ENCODE data around the gene GALNT13. TPM values are rescaled to one million over a fixed set of nuclear protein-coding genes. Genes with fewer than 3 reads are reported as not detected.

The GALNT13 gene
- total RNA-seq, 1 donor from 2014 or later, result 0.13 TPM

DNA sequence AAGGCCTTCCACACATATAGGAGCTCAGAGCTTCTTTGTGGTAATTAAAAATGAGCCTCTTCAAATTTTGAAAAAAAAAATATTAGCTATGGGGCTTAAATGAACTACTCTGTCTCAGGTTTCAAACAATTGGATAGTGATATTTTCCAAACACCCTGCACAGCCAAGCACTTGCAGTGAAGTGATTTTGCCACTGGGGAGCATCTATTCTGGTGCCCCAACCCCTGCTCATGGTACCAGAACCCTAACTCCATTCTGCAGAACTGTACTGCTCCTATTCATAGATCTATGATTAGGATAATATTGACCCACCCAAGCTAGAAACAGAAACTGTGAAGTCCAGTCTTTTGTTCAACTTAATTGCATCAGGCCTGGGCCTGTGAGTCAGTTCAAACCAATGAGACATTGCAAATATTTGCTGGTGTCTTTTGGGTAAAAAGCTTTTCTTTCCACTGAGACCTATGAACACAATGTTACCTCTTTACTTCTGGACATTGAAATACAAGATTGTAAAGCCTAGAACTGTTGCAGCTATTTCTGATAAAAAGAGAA, 324.0 kb downstream of the GALNT13 start:
- no peak for DNase-seq (ENCODE audit: low spot score)
- intact Hi-C loops (cut with DNase I), result no loop called here

DNA sequence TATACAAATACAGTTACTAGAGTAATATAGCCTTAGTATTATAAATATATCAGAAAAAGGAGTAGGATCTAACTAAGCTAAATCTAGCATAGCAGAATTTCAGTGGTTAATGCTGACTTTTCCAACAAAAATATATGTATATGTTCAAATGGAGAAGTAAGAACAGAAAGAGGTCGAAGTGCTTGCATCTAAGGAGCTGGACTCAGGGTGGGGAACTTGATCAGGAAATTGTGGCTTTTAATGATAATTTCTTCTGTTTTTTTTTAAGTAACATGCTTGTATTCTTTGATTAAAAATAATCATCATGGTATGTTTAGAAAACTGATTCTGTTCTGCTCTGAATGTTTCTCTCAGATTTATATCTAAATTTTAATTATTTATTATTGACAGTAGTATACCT, 327.1 kb downstream of the GALNT13 start:
- intact Hi-C loops (cut with DNase I), result no loop called here
- no peak for DNase-seq (ENCODE audit: low spot score)

DNA sequence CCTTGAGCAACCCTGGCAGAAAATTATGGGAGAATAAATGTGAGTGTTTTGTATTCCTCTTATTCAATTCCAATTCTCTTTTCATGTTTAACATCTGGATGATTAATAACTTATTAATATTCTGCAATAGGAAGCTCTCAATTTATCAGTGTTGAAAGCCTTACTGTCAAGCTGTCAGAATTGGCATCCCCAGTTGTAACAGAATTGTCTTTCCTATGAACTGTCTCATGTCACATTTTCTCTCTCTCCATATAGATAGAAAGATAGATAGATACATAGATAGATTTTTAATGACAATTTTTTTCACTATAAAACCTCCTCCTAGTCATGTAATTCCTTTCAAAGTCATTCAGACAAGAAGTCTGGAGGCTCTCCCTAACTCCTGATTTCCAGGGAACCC, 331.5 kb downstream of the GALNT13 start:
- DNase-seq (ENCODE audit: low spot score), result no peak
- intact Hi-C loops (cut with DNase I), result no loop called here

DNA sequence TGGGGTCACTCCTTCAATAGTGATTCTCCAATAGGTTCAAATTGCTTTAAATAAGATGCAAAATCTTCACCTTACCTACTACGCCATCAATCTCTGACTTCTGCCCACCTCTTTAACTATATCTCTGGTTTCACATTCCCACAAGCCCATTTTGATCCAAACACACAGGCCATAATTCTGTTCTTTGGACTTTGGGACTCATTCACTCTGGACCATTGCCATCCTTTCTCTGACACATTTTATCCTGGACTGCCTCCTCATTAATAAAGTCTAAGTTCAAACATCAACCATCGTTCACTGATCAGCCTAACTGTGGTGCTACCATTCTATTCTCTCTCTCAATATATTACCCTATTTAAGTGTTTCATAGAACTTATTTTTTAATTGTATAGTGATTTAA, 332.2 kb downstream of the GALNT13 start:
- no peak for DNase-seq (ENCODE audit: low spot score)
- intact Hi-C loops (cut with DNase I), result no loop called here

DNA sequence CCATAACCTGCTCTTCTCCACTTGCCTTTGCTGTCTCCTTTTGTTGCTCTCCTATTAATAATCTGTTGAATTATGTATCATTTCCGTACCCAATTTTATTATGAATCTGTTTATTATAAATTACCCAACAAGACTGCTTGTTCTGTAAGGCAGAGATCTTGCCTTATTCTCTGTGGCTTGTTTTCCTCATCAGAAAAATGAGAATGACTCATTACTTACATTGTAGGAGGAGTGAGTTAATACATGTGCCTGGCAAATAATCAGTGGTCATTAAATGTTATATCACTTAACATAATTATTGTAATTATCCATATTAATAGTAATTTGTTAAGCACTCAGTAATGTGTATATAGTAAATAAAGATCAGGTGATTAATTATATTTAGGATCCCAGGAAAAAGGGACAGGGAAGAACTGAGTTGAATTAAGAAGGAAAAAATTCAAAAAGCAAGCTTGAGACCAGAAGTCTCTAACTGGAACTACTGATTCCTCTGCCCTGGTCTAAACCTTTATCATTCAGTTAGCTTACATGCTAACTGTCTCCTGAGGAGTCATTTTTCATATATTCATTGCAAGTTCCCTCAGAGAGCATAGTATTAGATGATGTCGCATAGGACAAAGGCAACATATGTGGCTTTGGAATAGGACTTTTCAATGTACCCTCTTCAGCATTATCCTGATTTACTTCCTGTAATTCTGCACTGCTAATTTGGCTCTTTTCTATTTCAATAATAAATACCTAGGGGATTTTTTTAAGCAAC, 335.7 kb downstream of the GALNT13 start:
- DNase-seq (ENCODE audit: low spot score), result no peak
- intact Hi-C loops (cut with DNase I), result no loop called here

DNA sequence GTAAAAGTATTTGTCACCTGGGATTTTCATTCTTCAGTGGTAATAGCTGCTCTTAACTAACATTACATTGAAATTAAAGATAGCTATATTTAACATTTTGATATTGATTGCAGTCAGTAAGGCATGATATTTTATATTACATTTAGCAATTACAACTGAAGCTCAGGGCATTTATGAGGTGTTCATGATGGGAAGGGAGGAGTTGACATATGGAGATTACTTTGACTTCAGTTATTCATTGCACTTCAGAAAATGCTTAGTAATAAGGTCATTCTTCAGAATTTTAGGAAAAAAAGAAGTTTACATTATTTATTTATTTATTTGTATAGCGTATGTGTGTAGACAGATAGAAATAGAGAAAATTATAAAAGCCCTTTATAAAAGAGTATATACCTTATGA, 352.0 kb downstream of the GALNT13 start:
- no peak for DNase-seq (ENCODE audit: low spot score)
- intact Hi-C loops (cut with DNase I), result no loop called here

DNA sequence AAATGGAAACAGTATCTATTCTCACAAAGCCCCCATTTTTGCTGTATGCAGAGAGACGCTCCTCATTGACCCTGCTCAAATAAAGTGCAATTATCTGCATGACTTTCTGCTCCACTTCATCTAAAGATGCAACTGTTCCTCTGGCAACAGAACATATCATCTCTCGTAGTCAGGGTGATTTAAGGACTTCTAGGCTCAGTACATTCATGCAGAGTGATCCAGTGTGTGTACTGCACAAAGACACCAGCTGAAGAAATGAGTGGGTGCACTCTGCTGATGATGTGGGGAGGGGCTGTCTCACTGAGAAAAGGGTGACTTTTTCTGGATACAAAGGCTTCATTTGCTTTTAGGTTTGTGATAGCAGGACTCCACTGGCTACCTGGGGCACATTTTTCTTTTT, 355.2 kb downstream of the GALNT13 start:
- intact Hi-C loops (cut with DNase I), result no loop called here
- no peak for DNase-seq (ENCODE audit: low spot score)

DNA sequence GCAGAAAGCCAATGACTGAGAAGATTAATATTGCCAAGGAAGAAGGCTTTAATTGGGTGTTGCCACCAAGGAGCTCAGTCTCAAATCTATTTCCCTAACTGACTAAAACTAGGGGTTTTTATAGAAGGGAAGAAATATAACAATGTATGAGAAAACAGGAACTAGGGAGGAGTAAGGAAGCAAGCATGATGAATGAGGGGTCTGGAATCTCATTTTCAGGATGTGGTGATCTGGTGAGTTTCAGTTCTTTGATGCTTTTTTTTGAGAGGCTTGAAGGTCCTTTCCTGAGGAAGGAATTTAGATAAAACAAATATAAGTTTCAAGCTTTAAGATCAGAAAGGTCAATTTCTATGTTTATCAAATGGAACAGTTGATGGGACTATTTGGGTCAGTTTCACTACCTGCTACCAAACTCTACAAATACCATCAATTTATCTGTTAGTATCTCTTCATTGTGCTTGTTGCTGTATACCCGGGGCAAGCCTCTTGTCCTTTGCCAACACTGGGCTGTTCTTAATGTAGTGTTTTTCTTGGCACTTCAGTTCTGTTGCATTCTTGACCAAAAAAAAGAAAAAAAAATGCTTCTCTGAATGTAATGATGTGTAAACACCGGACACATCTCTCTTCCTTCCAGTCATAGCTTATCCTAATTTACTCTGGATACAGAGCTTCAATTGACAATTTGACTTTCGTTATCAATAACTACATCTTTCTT, 357.0 kb downstream of the GALNT13 start:
- intact Hi-C loops (cut with DNase I), result no loop called here
- no peak for DNase-seq (ENCODE audit: low spot score)

DNA sequence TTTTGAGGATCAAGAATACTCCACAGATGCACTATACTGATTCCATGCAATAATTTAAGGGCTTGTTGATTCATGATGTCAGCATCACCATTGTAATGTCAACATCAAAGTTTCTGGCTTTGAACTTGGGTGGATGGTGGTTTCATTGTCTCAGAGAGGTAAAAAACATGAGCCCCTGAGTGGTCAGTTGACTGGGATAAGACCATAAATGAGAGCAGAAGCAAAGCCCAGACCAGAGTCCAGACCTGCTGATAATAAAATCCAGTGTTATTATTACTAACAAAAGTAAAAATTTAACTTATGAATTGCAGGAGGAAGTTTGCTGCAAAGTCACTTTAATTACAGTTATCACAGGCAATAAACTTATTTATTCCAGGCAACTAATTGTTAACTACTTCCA, 358.2 kb downstream of the GALNT13 start:
- intact Hi-C loops (cut with DNase I), result no loop called here
- no peak for DNase-seq (ENCODE audit: low spot score)

DNA sequence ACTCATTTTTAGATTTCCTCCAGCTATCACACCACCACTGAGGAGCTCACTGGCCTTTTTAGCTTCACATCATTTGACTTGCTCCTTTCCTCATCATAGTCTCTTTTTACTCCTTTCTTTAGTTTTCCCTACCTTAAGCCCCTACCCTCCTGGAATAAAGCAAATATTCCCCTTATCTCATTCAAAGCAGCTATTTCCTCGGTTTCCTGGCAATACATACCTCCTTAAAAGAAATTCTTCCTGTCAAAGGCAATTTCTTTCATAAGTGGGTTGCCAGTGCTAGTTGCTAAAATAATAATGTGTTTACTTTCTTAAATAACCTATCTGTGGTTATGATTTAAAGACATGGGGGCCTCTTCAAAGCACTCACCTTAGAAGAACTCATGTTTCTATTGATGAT, 359.3 kb downstream of the GALNT13 start:
- DNase-seq (ENCODE audit: low spot score), result no peak
- intact Hi-C loops (cut with DNase I), result no loop called here

DNA sequence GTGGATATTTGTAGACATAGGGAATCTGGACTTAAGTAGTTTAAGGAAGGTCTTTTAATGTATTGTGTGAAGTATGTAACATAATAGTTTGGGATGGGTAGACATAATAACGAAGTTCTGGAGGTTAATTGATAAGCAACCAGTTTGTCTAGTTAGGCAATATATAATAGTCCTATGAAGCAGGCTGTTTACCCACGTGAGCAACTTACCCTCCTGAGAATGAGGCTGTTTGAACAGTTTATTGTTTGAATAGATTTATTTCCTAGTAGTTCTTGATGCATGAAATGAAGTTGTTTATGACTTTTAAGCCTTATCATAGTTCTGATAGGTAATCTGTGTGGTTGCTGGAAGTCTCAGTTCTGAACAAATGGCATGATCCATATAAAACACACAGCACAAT, 361.5 kb downstream of the GALNT13 start:
- intact Hi-C loops (cut with DNase I), result no loop called here
- no peak for DNase-seq (ENCODE audit: low spot score)

DNA sequence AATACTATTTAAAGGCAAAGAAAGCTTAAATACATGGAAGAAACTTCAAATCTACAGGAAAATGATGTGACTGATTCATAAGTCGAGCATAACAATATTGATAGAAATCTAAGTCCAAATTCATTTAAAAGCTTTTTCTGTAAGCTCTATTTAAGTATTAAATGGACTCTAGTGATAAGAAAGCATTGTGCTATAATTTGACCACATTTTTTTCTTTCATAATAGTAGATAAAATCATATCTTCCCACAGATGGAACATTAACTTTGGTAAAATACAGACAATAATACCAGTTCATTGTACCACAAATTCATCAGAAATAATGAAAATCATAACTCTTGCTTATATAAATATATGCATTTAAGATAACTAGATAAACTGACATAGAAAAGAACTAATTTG, 366.5 kb downstream of the GALNT13 start:
- intact Hi-C loops (cut with DNase I), result no loop called here

DNA sequence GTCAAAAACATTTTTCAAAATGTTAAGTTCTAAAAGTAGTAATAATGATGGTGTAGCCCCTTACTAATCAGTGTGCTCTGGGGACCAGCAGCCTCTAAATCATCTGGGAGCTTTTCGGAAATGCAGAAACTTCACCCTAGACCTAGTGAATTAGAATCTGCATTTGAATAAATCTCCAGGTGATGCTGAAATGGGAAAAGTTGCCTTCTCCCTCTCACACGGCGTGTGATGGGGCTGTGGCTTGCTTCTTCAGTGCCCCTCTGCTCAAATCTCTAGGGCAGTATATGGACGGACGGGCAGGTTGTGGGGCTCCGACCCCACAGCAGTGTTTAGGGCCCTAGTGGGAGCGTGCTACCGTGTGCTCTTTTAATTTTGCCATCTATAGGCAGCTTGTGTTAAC, 368.6 kb downstream of the GALNT13 start:
- intact Hi-C loops (cut with DNase I), result no loop called here
- DNase-seq (ENCODE audit: low spot score), result no peak

More for the DNA sequence above, 366.5 kb downstream of the GALNT13 start:
- DNase-seq (ENCODE audit: low spot score), result no peak

DNA sequence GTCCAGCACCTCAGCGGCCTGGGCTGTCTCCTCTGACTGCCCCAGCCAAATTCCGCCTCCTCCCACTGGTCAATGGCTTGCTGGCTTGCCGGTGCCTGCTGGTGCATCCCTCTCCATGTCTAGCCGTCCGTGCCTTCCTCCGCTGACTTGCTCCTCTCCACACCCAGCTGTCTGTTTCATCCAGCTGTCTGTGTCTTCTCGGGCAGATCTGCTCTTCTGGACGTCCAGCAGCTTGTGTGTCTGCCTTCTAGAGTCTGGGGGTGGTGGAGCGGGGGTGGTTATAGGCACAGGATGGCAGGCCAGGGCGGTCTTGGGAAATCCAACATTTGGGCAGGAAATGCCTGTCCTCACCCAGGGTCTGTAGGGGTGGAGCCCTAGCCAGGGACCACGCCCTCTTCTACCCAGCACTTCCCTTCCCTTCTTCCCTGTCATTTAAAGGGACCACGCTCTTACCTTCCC, 369.2 kb downstream of the GALNT13 start:
- intact Hi-C loops (cut with DNase I), result no loop called here
- DNase-seq (ENCODE audit: low spot score), result peak; percentile 64

DNA sequence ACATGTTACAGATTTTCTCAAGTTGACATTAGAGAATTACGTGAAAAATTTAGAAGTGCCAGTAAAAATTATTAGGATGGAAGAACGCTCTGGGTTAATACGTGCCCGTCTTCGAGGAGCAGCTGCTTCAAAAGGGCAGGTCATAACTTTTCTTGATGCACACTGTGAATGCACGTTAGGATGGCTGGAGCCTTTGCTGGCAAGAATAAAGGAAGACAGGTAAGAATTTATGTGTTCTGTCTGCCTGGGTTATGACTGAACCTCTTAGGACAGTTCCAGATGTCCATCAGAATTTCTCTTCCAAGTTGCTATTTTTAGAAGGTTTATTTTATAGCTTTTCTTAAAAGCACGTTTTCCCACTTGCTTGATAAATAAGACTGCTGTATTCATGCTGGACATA, 371.0 kb downstream of the GALNT13 start:
- intact Hi-C loops (cut with DNase I), result no loop called here
- no peak for DNase-seq (ENCODE audit: low spot score)

DNA sequence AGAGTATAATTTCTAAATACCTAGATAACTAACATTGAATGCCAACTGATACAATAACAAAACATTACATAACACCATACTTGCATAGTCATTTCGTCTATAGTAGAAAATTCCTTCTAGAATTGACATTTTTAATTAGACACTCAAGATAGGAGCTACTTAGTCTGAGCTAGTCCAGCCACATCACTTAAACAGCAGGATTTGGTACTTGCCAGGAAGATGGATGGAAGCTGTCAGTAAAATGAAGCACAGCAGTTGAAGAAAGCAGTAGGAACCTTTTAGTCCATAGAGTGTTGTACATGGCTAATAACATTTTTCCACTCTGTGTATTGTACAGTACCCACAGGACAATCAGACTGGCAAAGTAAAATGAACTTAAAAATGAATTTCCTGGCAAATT, 372.0 kb downstream of the GALNT13 start:
- intact Hi-C loops (cut with DNase I), result no loop called here
- DNase-seq (ENCODE audit: low spot score), result no peak

DNA sequence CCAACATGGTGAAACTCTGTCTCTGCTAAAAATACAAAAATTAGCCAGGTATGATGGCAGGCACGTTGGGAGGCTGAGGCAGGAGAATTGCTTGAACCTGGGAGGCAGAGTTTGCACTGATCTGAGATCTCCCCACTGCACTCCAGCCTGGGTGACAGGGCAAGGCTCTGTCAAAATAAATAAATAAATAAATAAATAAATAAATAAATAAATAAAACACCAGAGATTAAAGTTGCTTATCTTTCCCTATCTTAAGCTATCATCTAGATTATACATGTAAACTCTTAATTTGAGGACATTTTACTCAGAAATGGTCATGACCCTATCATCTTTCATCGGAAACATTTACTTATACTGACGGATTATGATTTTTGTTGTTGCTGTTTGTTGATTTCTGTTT, 373.2 kb downstream of the GALNT13 start:
- intact Hi-C loops (cut with DNase I), result no loop called here
- no peak for DNase-seq (ENCODE audit: low spot score)

DNA sequence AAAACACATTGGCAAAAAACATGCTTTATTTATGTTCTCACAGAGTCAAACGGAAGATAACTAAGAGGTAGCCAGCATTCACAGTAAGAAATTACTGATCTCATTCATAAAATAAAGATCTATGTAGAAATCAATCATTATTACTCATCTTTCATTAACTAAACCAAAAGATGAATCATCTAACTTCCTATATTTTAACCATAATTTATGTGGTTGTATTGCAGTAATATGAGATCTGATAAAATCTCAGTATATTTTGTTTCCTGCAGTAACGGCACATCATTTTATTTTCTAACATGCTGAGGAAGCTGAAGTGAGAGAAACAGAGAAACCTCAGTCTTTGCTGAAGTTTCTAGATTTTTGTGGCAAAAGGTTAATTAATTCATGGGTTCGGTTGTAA, 375.8 kb downstream of the GALNT13 start:
- DNase-seq (ENCODE audit: low spot score), result no peak
- intact Hi-C loops (cut with DNase I), result no loop called here

DNA sequence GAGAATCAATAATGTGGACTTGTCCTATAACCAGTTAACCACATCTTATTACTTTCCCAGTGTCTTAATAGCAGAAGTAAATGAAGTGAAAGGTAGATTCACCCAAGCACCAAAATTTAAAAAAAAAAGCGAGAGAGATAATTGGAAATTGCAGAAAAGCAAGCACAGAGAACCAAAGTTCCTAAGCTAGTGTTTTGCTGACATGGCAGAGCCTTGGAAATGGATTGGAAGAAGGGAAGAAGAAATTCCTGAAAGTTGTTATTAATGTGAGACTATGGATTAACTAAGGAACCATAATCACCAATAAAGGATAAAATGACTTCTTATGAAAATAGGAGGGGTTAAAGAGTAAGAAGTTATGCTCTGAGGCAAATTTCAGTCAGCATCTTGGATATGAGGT, 384.4 kb downstream of the GALNT13 start:
- intact Hi-C loops (cut with DNase I), result no loop called here
- DNase-seq (ENCODE audit: low spot score), result no peak

DNA sequence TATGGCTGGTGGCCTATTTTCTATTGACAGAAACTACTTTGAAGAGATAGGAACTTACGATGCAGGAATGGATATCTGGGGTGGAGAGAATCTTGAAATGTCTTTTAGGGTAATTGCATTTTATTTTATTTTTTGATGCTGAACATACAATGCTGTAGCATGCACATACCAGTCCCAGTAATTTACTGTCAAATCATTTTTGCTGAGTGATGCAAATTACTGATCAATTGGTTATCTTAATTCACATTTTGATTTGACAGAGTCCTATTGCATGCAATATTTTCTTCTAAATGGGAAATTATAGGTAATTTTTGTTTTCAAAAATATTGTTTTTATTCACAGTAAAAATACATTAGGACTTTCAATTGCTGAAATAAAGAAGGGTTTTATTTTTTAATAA, 387.3 kb downstream of the GALNT13 start:
- DNase-seq (ENCODE audit: low spot score), result no peak
- intact Hi-C loops (cut with DNase I), result no loop called here

DNA sequence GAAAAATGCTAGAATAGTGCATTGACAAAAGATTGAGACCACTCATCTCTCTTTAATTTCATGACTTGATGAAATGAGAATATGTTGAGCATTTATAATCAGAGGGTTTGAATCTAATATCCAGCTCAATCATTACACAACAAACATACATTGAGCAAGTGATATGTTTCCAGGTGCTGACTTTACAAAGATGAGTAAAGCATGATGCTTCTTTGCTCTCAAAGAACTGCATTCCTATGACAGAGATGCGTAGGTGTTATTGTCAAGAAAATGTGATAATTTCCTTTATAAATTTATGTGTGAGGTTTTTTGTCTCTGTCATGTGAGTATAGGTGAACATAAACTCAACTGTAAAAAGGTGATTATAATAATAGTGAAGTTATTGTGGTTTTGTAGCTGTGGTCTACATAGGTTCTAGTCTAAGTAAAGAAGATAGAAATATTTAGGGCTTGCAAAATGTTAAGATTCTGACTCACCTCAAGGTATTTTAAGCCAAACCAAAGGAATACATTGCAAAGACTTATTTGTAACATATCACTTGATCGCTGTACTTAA, 389.8 kb downstream of the GALNT13 start:
- no peak for DNase-seq (ENCODE audit: low spot score)
- intact Hi-C loops (cut with DNase I), result no loop called here
